SW 1271 (cell line): ENCODE results near the gene GFOD2.

Experiments
- DNase-seq, 2 experiments: peaks; one replicate each; lab custom pipeline; 2025; lab: John Stamatoyannopoulos, UW

The GFOD2 gene

DNA sequence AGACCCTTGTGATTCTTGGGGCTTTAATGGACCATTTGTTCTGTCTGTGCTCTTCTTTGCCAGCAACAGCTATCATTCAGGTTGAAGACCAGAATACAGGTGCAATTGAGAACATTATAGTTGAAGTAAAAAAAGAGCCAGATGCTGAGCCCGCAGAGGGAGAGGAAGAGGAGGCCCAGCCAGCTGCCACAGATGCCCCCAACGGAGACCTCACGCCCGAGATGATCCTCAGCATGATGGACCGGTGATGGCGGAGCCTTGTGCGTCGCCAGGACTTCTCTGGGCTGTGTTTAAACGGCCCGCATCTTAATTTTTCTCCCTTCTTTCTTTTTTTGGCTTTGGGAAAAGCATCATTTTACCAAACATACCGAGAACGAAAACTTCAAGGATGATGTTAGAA is 81.5 kb downstream of the GFOD2 start:
- no peak for DNase-seq

DNA sequence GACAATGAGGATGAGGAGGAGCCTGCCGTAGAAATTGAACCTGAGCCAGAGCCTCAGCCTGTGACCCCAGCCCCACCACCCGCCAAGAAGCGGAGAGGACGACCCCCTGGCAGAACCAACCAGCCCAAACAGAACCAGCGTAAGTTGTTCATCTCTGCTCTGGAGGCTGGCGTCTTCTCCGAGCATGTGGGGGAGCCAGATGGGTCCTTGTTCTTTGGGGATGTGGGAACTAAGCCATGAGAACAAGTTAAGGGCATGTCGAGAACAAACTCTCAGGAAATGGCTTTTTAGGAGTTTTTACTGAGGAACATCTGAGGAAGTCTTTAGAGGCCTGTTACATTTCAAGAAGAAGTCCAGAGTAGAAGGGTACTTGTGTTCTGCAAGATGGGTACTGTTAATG is 82.4 kb downstream of the GFOD2 start:
- DNase-seq: no peak

DNA sequence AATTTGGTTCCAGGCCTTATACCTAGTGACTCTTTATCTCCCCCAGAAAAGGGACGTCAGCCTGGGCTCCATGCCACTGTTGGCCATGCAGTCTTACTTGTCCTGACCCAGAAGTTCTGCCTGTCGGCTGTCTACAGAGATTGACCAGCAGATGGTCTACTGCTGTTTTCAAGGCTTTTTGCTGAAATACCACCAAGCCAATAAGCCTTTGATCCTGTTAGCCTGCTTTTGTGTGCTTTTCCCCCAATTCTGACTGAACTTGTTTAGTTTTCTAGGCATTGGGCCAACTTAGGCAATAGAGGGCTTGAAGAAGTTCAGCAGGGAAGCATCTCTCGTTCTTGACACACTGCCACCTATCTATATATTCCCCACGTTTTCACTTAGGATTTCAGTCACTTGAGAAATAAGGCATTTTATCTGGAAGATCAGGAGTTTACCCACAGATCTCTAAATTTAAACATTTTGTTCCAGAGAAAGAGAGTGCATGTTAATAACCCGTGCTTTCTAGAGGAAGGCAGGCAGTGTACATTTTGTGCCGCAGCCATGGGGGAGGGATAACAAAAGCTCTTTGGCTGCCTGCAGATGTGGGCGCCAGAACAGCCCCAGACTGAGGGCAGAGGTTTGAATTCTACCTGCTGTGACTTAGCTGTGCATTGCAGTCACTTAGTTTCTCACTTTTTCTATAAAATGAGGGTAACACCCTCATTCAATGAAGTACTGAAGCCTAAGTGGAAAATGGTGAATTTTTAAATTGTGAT is 86.5 kb downstream of the GFOD2 start:
- no peak for DNase-seq

DNA sequence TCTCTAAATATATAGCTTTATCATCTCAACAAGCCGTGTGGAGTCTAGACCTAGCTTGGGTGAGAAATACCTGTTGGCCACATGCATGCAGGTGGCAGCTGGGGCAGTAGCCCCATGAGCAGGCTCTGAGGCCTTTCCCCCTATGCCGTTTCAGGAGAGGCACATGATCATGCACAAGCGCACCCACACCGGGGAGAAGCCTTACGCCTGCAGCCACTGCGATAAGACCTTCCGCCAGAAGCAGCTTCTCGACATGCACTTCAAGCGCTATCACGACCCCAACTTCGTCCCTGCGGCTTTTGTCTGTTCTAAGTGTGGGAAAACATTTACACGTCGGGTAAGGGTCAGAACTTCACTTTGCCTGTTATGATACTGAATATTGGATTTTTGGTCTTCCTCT is 90.9 kb downstream of the GFOD2 start:
- DNase-seq: no peak
